HepG2 (cell line): Measurements from ENCODE around the gene INSR. TPM values are rescaled to one million over a fixed set of nuclear protein-coding genes. Genes with fewer than 3 reads are reported as not detected.

Source experiments
- ATAC-seq: fragments of 200-7000 bp; cut with Tn5 transposase; 3 replicates; pipeline ENCODE4 v1.9.1; 2020; ENCODE audit warnings: mild to moderate bottlenecking, moderate library complexity
- BruUV-seq: library from RNA; stranded (reverse); fragments of 400-500 nt; replicated peaks from 2 replicates; lab custom pipeline; 2021; lab: Mats Ljungman, UMichigan
- CTCF ChIA-PET: fragments of 300-600 bp; formaldehyde crosslinking; extraction: SDS; loops from one replicate; lab custom pipeline; 2021; ENCODE audit warnings: low total read pairs, inconsistent platforms, low intra/inter-chr PET ratio; lab: Yijun Ruan, JAX
- POLR2A ChIA-PET: fragments of 350-600 bp; sonication (Branson Sonifier 250); formaldehyde crosslinking; loops from one replicate; lab custom pipeline; 2020; ENCODE audit warnings: antibody characterized with exemption, inconsistent platforms; lab: Yijun Ruan, JAX
- DNase-seq: peaks from one replicate; pipeline ENCODE4 v3.0.0-alpha.2; 2015; ENCODE audit warnings: low spot score
- FAIRE-seq: peaks from 3 replicates; lab custom pipeline; 2011; peaks lifted over from hg19 to GRCh38; lab: Jason Lieb, UNC
- H2AFZ ChIP-seq: one replicate; pipeline ENCODE4 v1.6.1; 2011; ENCODE audit warnings: low read length, inconsistent platforms
- H3K27ac ChIP-seq: fragments of 300-600 bp; 3 replicates; pipeline ENCODE4 v1.8.0; 2011; ENCODE audit warnings: mixed run types, mild to moderate bottlenecking, mixed read lengths, low read length, inconsistent platforms; ENCODE audit not compliant: insufficient read depth; ENCODE audit errors: extremely low read length
- H3K27me3 ChIP-seq, 2 experiments: fragments of 200-600 bp in 1 of 2; 2 replicates in 1 of 2; 3 replicates in 1 of 2; pipeline versions ENCODE4 v1.6.0 to v1.8.0; 2011; ENCODE audit warnings: low read length in 2 of 2, mild to moderate bottlenecking in 2 of 2, moderate library complexity in 2 of 2, inconsistent platforms in 1 of 2; ENCODE audit not compliant: insufficient read depth in 2 of 2, control insufficient read depth in 1 of 2
- H3K36me3 ChIP-seq, 2 experiments: fragments of 200-600 bp in 1 of 2; replicated peaks in 1 of 2; 2 replicates in 1 of 2; 3 replicates in 1 of 2; pipeline versions ENCODE4 v1.5.1 to v1.8.0; 2011; ENCODE audit warnings: low read length in 2 of 2, inconsistent platforms in 1 of 2; ENCODE audit not compliant: insufficient read depth in 2 of 2, control insufficient read depth in 1 of 2
- H3K4me1 ChIP-seq: 2 replicates; pipeline ENCODE4 v1.5.1; 2012; ENCODE audit warnings: low read length, inconsistent platforms; ENCODE audit not compliant: insufficient read depth
- H3K4me2 ChIP-seq: 2 replicates; pipeline ENCODE4 v1.6.0; 2011; ENCODE audit warnings: low read depth, low read length, inconsistent platforms
- H3K4me3 ChIP-seq, 3 experiments: fragments of 200-600 bp in 1 of 3; sonication (generic), shearing (Covaris generic) in 1 of 3; replicated peaks in 1 of 3; 2 replicates each; pipeline ENCODE4 v1.5.1; 2011 to 2016; ENCODE audit warnings: low read length in 3 of 3, inconsistent platforms in 2 of 3, low read depth in 2 of 3, mild to moderate bottlenecking in 2 of 3, control low read depth in 1 of 3, mixed read lengths in 1 of 3; ENCODE audit not compliant: insufficient read depth in 1 of 3
- H3K79me2 ChIP-seq: one replicate; pipeline ENCODE4 v1.6.1; 2011; ENCODE audit warnings: low read length, inconsistent platforms; ENCODE audit not compliant: insufficient read depth
- H3K9ac ChIP-seq: 2 replicates; pipeline ENCODE4 v1.6.0; 2011; ENCODE audit warnings: mild to moderate bottlenecking, low read depth, low read length, inconsistent platforms; ENCODE audit not compliant: insufficient read depth
- H3K9me3 ChIP-seq: 2 replicates; pipeline ENCODE4 v1.5.1; 2012; ENCODE audit warnings: mild to moderate bottlenecking, low read length
- H4K20me1 ChIP-seq: 2 replicates; pipeline ENCODE4 v1.6.0; 2011; ENCODE audit warnings: inconsistent platforms, mild to moderate bottlenecking, low read length, moderate library complexity; ENCODE audit not compliant: insufficient read depth
- FOXK2 ChIP-seq: fragments of 450-650 bp; IDR thresholded peaks from 2 replicates; pipeline ENCODE4 v1.6.1; 2016
- IKZF4 ChIP-seq: sonication (generic); formaldehyde crosslinking; IDR thresholded peaks from 2 replicates; pipeline ENCODE4 v1.5.1; 2020; ENCODE audit warnings: borderline replicate concordance, mild to moderate bottlenecking, low read depth, missing genetic modification reagents; ENCODE audit errors: not compliant biosample characterization
- KDM5B ChIP-seq: sonication (generic); formaldehyde crosslinking; IDR thresholded peaks from 2 replicates; pipeline ENCODE4 v1.4.0; 2020; ENCODE audit warnings: missing genetic modification reagents, mild to moderate bottlenecking, borderline replicate concordance
- MTA1 ChIP-seq: sonication (generic); formaldehyde crosslinking; IDR thresholded peaks from 2 replicates; pipeline ENCODE4 v1.4.0; 2020; ENCODE audit warnings: missing genetic modification reagents, mild to moderate bottlenecking, borderline replicate concordance
- MYC ChIP-seq: sonication (generic); formaldehyde crosslinking; IDR thresholded peaks from 2 replicates; pipeline ENCODE4 v1.9.0; 2021; ENCODE audit warnings: missing genetic modification reagents, borderline replicate concordance
- NAIF1 ChIP-seq: sonication (generic); formaldehyde crosslinking; IDR thresholded peaks from 2 replicates; pipeline ENCODE4 v1.5.0; 2020; ENCODE audit warnings: mild to moderate bottlenecking, missing genetic modification reagents, borderline replicate concordance
- RELA ChIP-seq: sonication (generic); formaldehyde crosslinking; IDR thresholded peaks from 2 replicates; pipeline ENCODE4 v1.4.0; 2020; ENCODE audit warnings: missing genetic modification reagents
- TARDBP ChIP-seq: sonication (generic); formaldehyde crosslinking; IDR thresholded peaks from 2 replicates; pipeline ENCODE4 v1.8.0; 2022; ENCODE audit warnings: mild to moderate bottlenecking, missing genetic modification reagents
- THYN1 ChIP-seq: sonication (generic); formaldehyde crosslinking; IDR thresholded peaks from 2 replicates; pipeline ENCODE4 v1.8.1; 2023; ENCODE audit warnings: low read depth, mild to moderate bottlenecking, moderate library complexity, missing genetic modification reagents, borderline replicate concordance
- ZFP36 ChIP-seq: fragments of 150-350 bp; IDR thresholded peaks from 2 replicates; pipeline ENCODE4 v1.6.1; 2018; ENCODE audit warnings: borderline replicate concordance, low read length, low read depth; ENCODE audit not compliant: partially characterized antibody
- ZMAT3 ChIP-seq: sonication (generic); formaldehyde crosslinking; conservative IDR thresholded peaks from 2 replicates; pipeline ENCODE4 v1.7.0; 2021; ENCODE audit warnings: missing genetic modification reagents
- ZNF367 ChIP-seq: sonication (generic); formaldehyde crosslinking; IDR thresholded peaks from 2 replicates; pipeline ENCODE4 v1.4.0; 2020; ENCODE audit warnings: missing genetic modification reagents, borderline replicate concordance
- ZNF451 ChIP-seq: sonication (generic); formaldehyde crosslinking; IDR thresholded peaks from 2 replicates; pipeline ENCODE4 v1.5.0; 2020; ENCODE audit warnings: mild to moderate bottlenecking, missing genetic modification reagents
- ZNF720 ChIP-seq: sonication (generic); formaldehyde crosslinking; IDR thresholded peaks from 2 replicates; pipeline ENCODE4 v1.4.0; 2020; ENCODE audit warnings: missing genetic modification reagents
- ZNF83 ChIP-seq: sonication (generic); formaldehyde crosslinking; IDR thresholded peaks from 2 replicates; pipeline ENCODE4 v1.4.0; 2020; ENCODE audit warnings: missing genetic modification reagents, mild to moderate bottlenecking, borderline replicate concordance
- WGBS: methylation state at CpG from one replicate; pipeline ENCODE4 v1.1.6; 2017; ENCODE audit warnings: low lambda C conversion rate; 5-methylcytosine and 5-hydroxymethylcytosine counted together
- in situ Hi-C: cut with HindIII; loops from 2 replicates; pipeline ENCODE4 v1.10.0; 2017; ENCODE audit warnings: low pct_unique_long_range_greater_than_20kb; ENCODE audit not compliant: extremely low pct_ligation_motif_present
- intact Hi-C: fragments of 100-400 bp; cut with micrococcal nuclease; formaldehyde crosslinking; loops from one replicate; pipeline ENCODE4 v1.10.0; 2022; ENCODE audit not compliant: unreplicated experiment
- polyA plus RNA-seq, 8 experiments: library from polyadenylated mRNA; depleted of rRNA in 3 of 8; stranded (reverse) in 7 of 8; unstranded in 1 of 8; fragments of >200 nt; fragmentation: Illumina TruSeq in 4 of 8; extraction: Trizol in 4 of 8; gene quantifications; 2 replicates each; pipeline versions ENCODE4 v1.2.1 to v1.2.3, GENCODE V29; 2011 to 2016; ENCODE audit warnings: low read depth in 4 of 8, missing spikeins in 1 of 8, mixed read lengths in 1 of 8; ENCODE audit not compliant: insufficient read depth in 1 of 8
- total RNA-seq, 5 experiments: library from RNA; depleted of rRNA; stranded (reverse); fragments of >200 nt; fragmentation: Illumina TruSeq; extraction: Trizol; gene quantifications; 2 replicates each; pipeline ENCODE4 v1.2.3, GENCODE V29; 2016; ENCODE audit warnings: low read depth in 1 of 5
- TF ChIP-seq, protein P1 (sequence below): sonication (generic); formaldehyde crosslinking; IDR thresholded peaks from 2 replicates; pipeline ENCODE4 v1.8.1; 2022; ENCODE audit warnings: low read depth, mild to moderate bottlenecking, missing genetic modification reagents

INSR gene
- total and polyA plus RNA-seq, 2 of the 13 experiments (the other 11 are each of a cell fraction or from before 2014, with no cell fraction given): 24.2 to 29.8 TPM

- intact Hi-C loops: no loop called here
- Histone ChIP-seq H3K4me1 (peaks cover 22% of the 10 kb centered on the region), H2AFZ (no peak overlapping the region), H3K27ac (no peak overlapping the region), H4K20me1 (0 out of 2 replicates have a peak, but pooled peaks cover 5% of the 10 kb centered on the region), H3K4me2 (no peak overlapping the region), H3K9me3 (no peaks in the 10 kb centered on the region), H3K9ac (no peak overlapping the region), H3K79me2 (no peaks in the 10 kb centered on the region), H3K36me3 (peaks cover 18 to 40% of the 10 kb centered on the region in 2 experiments), H3K4me3 (no peak overlapping the region), H3K27me3 (no peaks in the 10 kb centered on the region)
- WGBS: 98% methylated on average over 7 of the region's 7 CpGs
- no peak for ATAC-seq
- ChIA-PET POLR2A (interaction anchor here (0.6 kb wide), 1 partner anchor 80 kb away, joined by 5 read pairs; no protein-coding TSS in a partner anchor), CTCF (no interaction called here)
- TF ChIP-seq ZNF83 (CRISPR knock-in tag) (no peak), ZMAT3 (CRISPR knock-in tag) (no peak), RELA (no peak), ZNF367 (CRISPR knock-in tag) (no peak)
- TF ChIP-seq, protein P1, sequence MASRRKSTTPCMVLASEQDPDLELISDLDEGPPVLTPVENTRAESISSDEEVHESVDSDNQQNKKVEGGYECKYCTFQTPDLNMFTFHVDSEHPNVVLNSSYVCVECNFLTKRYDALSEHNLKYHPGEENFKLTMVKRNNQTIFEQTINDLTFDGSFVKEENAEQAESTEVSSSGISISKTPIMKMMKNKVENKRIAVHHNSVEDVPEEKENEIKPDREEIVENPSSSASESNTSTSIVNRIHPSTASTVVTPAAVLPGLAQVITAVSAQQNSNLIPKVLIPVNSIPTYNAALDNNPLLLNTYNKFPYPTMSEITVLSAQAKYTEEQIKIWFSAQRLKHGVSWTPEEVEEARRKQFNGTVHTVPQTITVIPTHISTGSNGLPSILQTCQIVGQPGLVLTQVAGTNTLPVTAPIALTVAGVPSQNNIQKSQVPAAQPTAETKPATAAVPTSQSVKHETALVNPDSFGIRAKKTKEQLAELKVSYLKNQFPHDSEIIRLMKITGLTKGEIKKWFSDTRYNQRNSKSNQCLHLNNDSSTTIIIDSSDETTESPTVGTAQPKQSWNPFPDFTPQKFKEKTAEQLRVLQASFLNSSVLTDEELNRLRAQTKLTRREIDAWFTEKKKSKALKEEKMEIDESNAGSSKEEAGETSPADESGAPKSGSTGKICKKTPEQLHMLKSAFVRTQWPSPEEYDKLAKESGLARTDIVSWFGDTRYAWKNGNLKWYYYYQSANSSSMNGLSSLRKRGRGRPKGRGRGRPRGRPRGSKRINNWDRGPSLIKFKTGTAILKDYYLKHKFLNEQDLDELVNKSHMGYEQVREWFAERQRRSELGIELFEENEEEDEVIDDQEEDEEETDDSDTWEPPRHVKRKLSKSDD (CRISPR knock-in tag): no peak
- FAIRE-seq: no peak
- BruUV-seq: no TSS peak
- in situ Hi-C loops: no loop called here
- no peak for DNase-seq
These were observed 116.3 kb downstream of the INSR start for GRCh38 chr19:7177926-7178325.

GRCh38 chr19:7176792-7177191, 117.4 kb downstream of the INSR start:
- FAIRE-seq (no peak), DNase-seq (no peak), ATAC-seq (no peak)
- Histone ChIP-seq H3K4me3 (no peak overlapping the region), H2AFZ (no peak overlapping the region), H3K36me3 (peaks cover 20 to 42% of the 10 kb centered on the region in 2 experiments), H3K79me2 (no peaks in the 10 kb centered on the region), H4K20me1 (0 out of 2 replicates have a peak, but pooled peaks cover 5% of the 10 kb centered on the region), H3K27ac (no peak overlapping the region), H3K4me2 (no peak overlapping the region), H3K4me1 (peaks cover 16% of the 10 kb centered on the region), H3K9me3 (no peaks in the 10 kb centered on the region), H3K27me3 (no peaks in the 10 kb centered on the region), H3K9ac (no peak overlapping the region)
- intact Hi-C loops (no loop called here), in situ Hi-C loops (no loop called here)
- POLR2A ChIA-PET: no interaction called here
- no TSS peak for BruUV-seq
- 95% methylated on average over 4 of the region's 4 CpGs for WGBS
- CTCF ChIA-PET: no interaction called here
- no peak for TF ChIP-seq KDM5B (CRISPR knock-in tag)
- no peak for TF ChIP-seq ZNF451
- TF ChIP-seq MYC (CRISPR knock-in tag): no peak
- no peak for TF ChIP-seq FOXK2
- no peak for TF ChIP-seq MTA1 (CRISPR knock-in tag)
- no peak for TF ChIP-seq NAIF1
- no peak for TF ChIP-seq THYN1 (CRISPR knock-in tag)
- TF ChIP-seq IKZF4 (CRISPR knock-in tag): no peak
- TF ChIP-seq TARDBP (CRISPR knock-in tag): no peak
- TF ChIP-seq ZFP36: no peak
- TF ChIP-seq ZNF720 (CRISPR knock-in tag): no peak
